Adrenal gland (tissue), 12 donors: Measurements from ENCODE around the gene SLC26A6. TPM values are rescaled to one million over a fixed set of nuclear protein-coding genes. Genes with fewer than 3 reads are reported as not detected.

Experiments used
- DNase-seq, 7 donors: peaks; one replicate each; pipeline ENCODE4 v3.0.0-alpha.2; 2019 to 2020
- H3K27ac ChIP-seq, 5 donors: fragments of 200-600 bp; sonication (generic) in 4 of 5; 1 replicate in 3 of 5; 2 replicates in 2 of 5; pipeline versions ENCODE4 v1.5.1 to v1.8.0; 2016 to 2020; ENCODE audit warnings: mild to moderate bottlenecking in 1 of 5
- H3K27me3 ChIP-seq: fragments of 200-600 bp; 2 replicates; pipeline ENCODE4 v1.8.0; 2021
- H3K36me3 ChIP-seq, 2 donors: fragments of 200-600 bp; replicated peaks in 1 of 2; 1 replicate in 1 of 2; 2 replicates in 1 of 2; pipeline versions ENCODE4 v1.5.1 to v1.8.0; 2018 to 2022
- H3K4me1 ChIP-seq, 2 donors: fragments of 200-600 bp; replicated peaks in 1 of 2; 1 replicate in 1 of 2; 2 replicates in 1 of 2; pipeline versions ENCODE4 v1.5.1 to v1.8.0; 2018 to 2021
- H3K4me3 ChIP-seq, 4 donors: fragments of 200-600 bp; sonication (generic) in 3 of 4; one replicate each; pipeline ENCODE4 v1.5.1; 2016 to 2018
- H3K9me3 ChIP-seq, 3 donors: fragments of 200-600 bp; sonication (generic) in 1 of 3; replicated peaks in 1 of 3; 1 replicate in 2 of 3; 2 replicates in 1 of 3; pipeline versions ENCODE4 v1.5.1 to v1.8.0; 2016 to 2021
- CTCF ChIP-seq, 6 experiments: fragments of 450-650 bp in 4 of 6; fragments of 200-600 bp in 2 of 6; sonication (generic) in 1 of 6; IDR thresholded peaks; 1 replicate in 5 of 6; 2 replicates in 1 of 6; pipeline versions ENCODE4 v1.5.1 to v1.8.0; 2016 to 2021; ENCODE audit warnings: antibody characterized with exemption in 6 of 6, mild to moderate bottlenecking in 2 of 6, moderate library complexity in 1 of 6
- POLR2A ChIP-seq, 2 donors: fragments of 450-650 bp; IDR thresholded peaks; one replicate each; pipeline ENCODE4 v1.6.1; 2017; ENCODE audit warnings: antibody characterized with exemption in 2 of 2, mild to moderate bottlenecking in 2 of 2, moderate library complexity in 1 of 2
- WGBS, 4 donors: extraction: QIAGEN DNeasy Blood & Tissue Kit in 2 of 4; methylation state at CpG; one replicate each; pipeline versions ENCODE4 v1.1.5 to v1.1.7; 2013 to 2017; 5-methylcytosine and 5-hydroxymethylcytosine counted together
- intact Hi-C, 2 donors: fragments of 100-400 bp; cut with DNase I; formaldehyde crosslinking; loops; one replicate each; pipeline versions ENCODE4 v1.14.1 to v1.15.0; 2022 to 2023
- polyA plus RNA-seq, 3 donors: library from polyadenylated mRNA; stranded (reverse); fragments of 200-250 nt in 2 of 3; fragments of 350-450 nt in 1 of 3; fragmentation: Illumina TruSeq in 1 of 3; extraction: RNeasy Lipid Tissue Mini Kit (QIAGEN cat#74804) in 1 of 3; gene quantifications; one replicate each; pipeline ENCODE4 v1.2.3, GENCODE V29; 2013 to 2014
- total RNA-seq, 9 donors: library from RNA; depleted of rRNA in 4 of 9; stranded (reverse); fragments of >200 nt in 4 of 9; fragments of 120-200 nt in 1 of 9; fragmentation: NEBNext Ultra II Directional in 1 of 9; extraction: Animal tissue kit (Norgen Biotek cat#: 25700) in 1 of 9; gene quantifications; one replicate each; pipeline versions ENCODE4 v1.1.0 to v1.2.4, GENCODE V29; 2013 to 2023
- donor health status: healthy with polysubstance abuse.
- donor health status: Bipolar disorder and iron deficiency.
- donor health status: DM: yes; HTN: yes; CAD: no.
- donor health status: DM: no; HTN: no; CAD: no.
- donor health status: DM: no; HTN: no; CAD: no.
- donor health status: DM: yes; HTN: yes; CAD: no.

SLC26A6 gene
- total and polyA plus RNA-seq, 12 donors, result 7.8 to 47.2 (median 17.6) TPM

- Histone ChIP-seq H3K9me3 (no peaks in the 10 kb centered on the region), H3K36me3 (peaks cover 0 to 61% of the 10 kb centered on the region in 2 donors), H3K27ac (peak overlapping the region in 1 of 5 donors; percentile 16), H3K4me3 (no peak overlapping the region), H3K4me1 (peaks cover 13 to 17% of the 10 kb centered on the region in 2 donors), H3K27me3 (no peaks in the 10 kb centered on the region)
- DNase-seq, result no peak
- WGBS, 4 donors, result 82 to 91% (median 89%) methylated on average over 7 to 20 of the region's 20 CpGs
- TF ChIP-seq POLR2A (IDR thresholded peaks at IDR 0.05) (no peak), CTCF (IDR thresholded peaks at IDR 0.05) (no peak)
- intact Hi-C loops, result no loop called here
These were observed 44.4 kb upstream of the SLC26A6 start for GRCh38 chr3:48679411-48680391.

- H3K27ac ChIP-seq, result no peak overlapping the region
- no peak for TF ChIP-seq CTCF (IDR thresholded peaks at IDR 0.05)
- no peak for TF ChIP-seq POLR2A (IDR thresholded peaks at IDR 0.05)
- H3K4me1 ChIP-seq, result peaks cover 7 to 10% of the 10 kb centered on the region in 2 donors
- peaks cover 0 to 65% of the 10 kb centered on the region in 2 donors for H3K36me3 ChIP-seq
- intact Hi-C loops, result no loop called here
- no peaks in the 10 kb centered on the region for H3K9me3 ChIP-seq
- 93 to 97% (median 94%) methylated on average over 20 to 24 of the region's 24 CpGs for WGBS, 4 donors
- no peak overlapping the region for H3K4me3 ChIP-seq
- DNase-seq, result no peak
- H3K27me3 ChIP-seq, result no peaks in the 10 kb centered on the region
These were observed 43.5 kb upstream of the SLC26A6 start for GRCh38 chr3:48678566-48679380.

GRCh38 chr3:48678056-48678455 lies 42.8 kb upstream of the SLC26A6 start:
- H3K4me3 ChIP-seq, result no peak overlapping the region
- H3K4me1 ChIP-seq, result peaks cover 0 to 4% of the 10 kb centered on the region in 2 donors
- no peak overlapping the region for H3K27ac ChIP-seq
- H3K9me3 ChIP-seq, result no peaks in the 10 kb centered on the region
- H3K36me3 ChIP-seq, result peaks cover 0 to 65% of the 10 kb centered on the region in 2 donors
- 76 to 86% (median 83%) methylated on average over 4 of the region's 4 CpGs for WGBS, 4 donors
- intact Hi-C loops, result no loop called here
- no peaks in the 10 kb centered on the region for H3K27me3 ChIP-seq
- DNase-seq, result no peak
- no peak for TF ChIP-seq CTCF (IDR thresholded peaks at IDR 0.05)
- TF ChIP-seq POLR2A (IDR thresholded peaks at IDR 0.05), result no peak

- no peaks in the 10 kb centered on the region for H3K9me3 ChIP-seq
- DNase-seq, result no peak
- no peak overlapping the region for H3K27ac ChIP-seq
- TF ChIP-seq POLR2A (IDR thresholded peaks at IDR 0.05) (no peak), CTCF (IDR thresholded peaks at IDR 0.05) (no peak)
- WGBS, 4 donors, result 90 to 100% (median 93%) methylated on average over 7 to 9 of the region's 9 CpGs
- H3K4me3 ChIP-seq, result no peak overlapping the region
- intact Hi-C loops, result no loop called here
- H3K4me1 ChIP-seq, result no peaks in the 10 kb centered on the region
- H3K27me3 ChIP-seq, result no peaks in the 10 kb centered on the region
- H3K36me3 ChIP-seq, result peaks cover 0 to 42% of the 10 kb centered on the region in 2 donors
These were observed 39.2 kb upstream of the SLC26A6 start for GRCh38 chr3:48674505-48674904.
